ENCODE data around the gene TNRC6B. TPM values are rescaled to one million over a fixed set of nuclear protein-coding genes. Genes with fewer than 3 reads are reported as not detected.

The TNRC6B gene
- total RNA-seq, 1 donor: 26.4 TPM

GRCh38 chr22:40138866-40139265, 38.9 kb upstream of the TNRC6B start:
- DNase-seq (ENCODE audit: insufficient read length, low spot score, missing footprints): no peak
- no peaks in the 10 kb centered on the region for H4K20me1 ChIP-seq (ENCODE audit: insufficient read depth, low read length)
- no peak overlapping the region for H3K4me2 ChIP-seq (ENCODE audit: insufficient read depth, low read length)
- H3K79me2 ChIP-seq (ENCODE audit: insufficient read depth, low read length): no peaks in the 10 kb centered on the region
- H3K4me1 ChIP-seq (ENCODE audit: insufficient read depth, low read length): no peaks in the 10 kb centered on the region
- no peak overlapping the region for H3K27ac ChIP-seq (ENCODE audit: low read depth, low read length)
- no peaks in the 10 kb centered on the region for H3K27me3 ChIP-seq (ENCODE audit: insufficient read depth, low read length)
- TF ChIP-seq CTCF (IDR thresholded peaks at IDR 0.05; ENCODE audit: extremely low read depth, low read depth, low read length): no peak
- no peak overlapping the region for H2AFZ ChIP-seq (ENCODE audit: low read length)
- H3K4me3 ChIP-seq (ENCODE audit: insufficient read depth, low read length): no peak overlapping the region
- H3K9me3 ChIP-seq (ENCODE audit: low read depth, low read length): no peaks in the 10 kb centered on the region
- no peaks in the 10 kb centered on the region for H3K36me3 ChIP-seq (ENCODE audit: insufficient read depth, low read length)

- Histone ChIP-seq H3K4me3 (ENCODE audit: insufficient read depth, low read length) (no peak overlapping the region), H3K79me2 (ENCODE audit: insufficient read depth, low read length) (no peaks in the 10 kb centered on the region), H3K36me3 (ENCODE audit: insufficient read depth, low read length) (no peaks in the 10 kb centered on the region), H3K27ac (ENCODE audit: low read depth, low read length) (no peak overlapping the region), H3K9me3 (ENCODE audit: low read depth, low read length) (no peaks in the 10 kb centered on the region), H3K4me1 (ENCODE audit: insufficient read depth, low read length) (no peaks in the 10 kb centered on the region), H2AFZ (ENCODE audit: low read length) (no peak overlapping the region), H3K27me3 (ENCODE audit: insufficient read depth, low read length) (no peaks in the 10 kb centered on the region), H3K4me2 (ENCODE audit: insufficient read depth, low read length) (no peak overlapping the region), H4K20me1 (ENCODE audit: insufficient read depth, low read length) (no peaks in the 10 kb centered on the region)
- TF ChIP-seq CTCF (IDR thresholded peaks at IDR 0.05; ENCODE audit: extremely low read depth, low read depth, low read length): no peak
- DNase-seq (ENCODE audit: insufficient read length, low spot score, missing footprints): no peak
Observed at GRCh38 chr22:40147388-40148176, 30.1 kb upstream of the TNRC6B start.

GRCh38 chr22:40153192-40153591, 24.5 kb upstream of the TNRC6B start:
- DNase-seq (ENCODE audit: insufficient read length, low spot score, missing footprints): no peak
- Histone ChIP-seq H3K4me2 (ENCODE audit: insufficient read depth, low read length) (no peak overlapping the region), H3K9me3 (ENCODE audit: low read depth, low read length) (no peaks in the 10 kb centered on the region), H3K4me3 (ENCODE audit: insufficient read depth, low read length) (no peak overlapping the region), H3K27me3 (ENCODE audit: insufficient read depth, low read length) (no peaks in the 10 kb centered on the region), H3K79me2 (ENCODE audit: insufficient read depth, low read length) (no peaks in the 10 kb centered on the region), H3K27ac (ENCODE audit: low read depth, low read length) (no peak overlapping the region), H4K20me1 (ENCODE audit: insufficient read depth, low read length) (no peaks in the 10 kb centered on the region), H3K36me3 (ENCODE audit: insufficient read depth, low read length) (no peaks in the 10 kb centered on the region), H3K4me1 (ENCODE audit: insufficient read depth, low read length) (no peaks in the 10 kb centered on the region), H2AFZ (ENCODE audit: low read length) (no peak overlapping the region)
- no peak for TF ChIP-seq CTCF (IDR thresholded peaks at IDR 0.05; ENCODE audit: extremely low read depth, low read depth, low read length)

- H3K27me3 ChIP-seq (ENCODE audit: insufficient read depth, low read length): no peaks in the 10 kb centered on the region
- DNase-seq (ENCODE audit: insufficient read length, low spot score, missing footprints): no peak
Observed at GRCh38 chr22:40153705-40154104, 24.0 kb upstream of the TNRC6B start.

More at GRCh38 chr22:40153705-40154104, 24.0 kb upstream of the TNRC6B start:
- Histone ChIP-seq H2AFZ (ENCODE audit: low read length) (no peak overlapping the region), H4K20me1 (ENCODE audit: insufficient read depth, low read length) (no peaks in the 10 kb centered on the region), H3K4me3 (ENCODE audit: insufficient read depth, low read length) (no peak overlapping the region), H3K36me3 (ENCODE audit: insufficient read depth, low read length) (no peaks in the 10 kb centered on the region), H3K79me2 (ENCODE audit: insufficient read depth, low read length) (no peaks in the 10 kb centered on the region), H3K27ac (ENCODE audit: low read depth, low read length) (no peak overlapping the region), H3K9me3 (ENCODE audit: low read depth, low read length) (no peaks in the 10 kb centered on the region), H3K4me2 (ENCODE audit: insufficient read depth, low read length) (no peak overlapping the region), H3K4me1 (ENCODE audit: insufficient read depth, low read length) (no peaks in the 10 kb centered on the region)
- TF ChIP-seq CTCF (IDR thresholded peaks at IDR 0.05; ENCODE audit: extremely low read depth, low read depth, low read length): no peak
